GM12891 (cell line): ENCODE results near the gene FAM200B.

Source experiments
- POLR2A ChIP-seq: IDR thresholded peaks from 2 replicates; pipeline ENCODE4 v1.6.1; 2011; ENCODE audit warnings: low read depth, low read length, control low read depth
- POLR2AphosphoS5 ChIP-seq: IDR thresholded peaks from 2 replicates; pipeline ENCODE4 v1.6.1; 2011; ENCODE audit warnings: low read depth, low read length, control low read depth

DNA sequence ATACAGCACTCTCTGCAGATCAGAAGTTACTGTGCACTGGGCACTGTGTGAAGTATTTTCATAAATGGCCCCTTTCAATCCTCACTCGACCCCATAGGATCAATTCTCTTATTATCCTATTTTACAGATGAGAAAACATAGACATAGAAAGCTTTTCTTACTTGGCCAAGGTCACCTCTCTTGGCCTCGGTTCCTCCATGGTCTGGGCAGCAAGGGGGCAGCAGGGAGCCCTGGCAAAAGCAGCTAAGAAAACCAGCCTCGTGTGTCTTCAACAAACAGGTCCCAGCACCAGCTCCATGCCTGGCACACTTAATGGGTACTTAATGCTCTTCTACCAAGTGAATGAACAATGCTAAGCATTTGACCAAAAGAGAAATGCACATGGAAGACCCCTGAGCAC lies 55.6 kb downstream of the FAM200B start:
- TF ChIP-seq POLR2A (no peak), POLR2AphosphoS5 (no peak)
